ENCODE results near the gene KLRC2. TPM values are rescaled to one million over a fixed set of nuclear protein-coding genes. Genes with fewer than 3 reads are reported as not detected.
"Not testable (repeated sequence)": the region's sequence is repeated elsewhere in the genome, so short reads cannot be mapped to it uniquely, and the experiment has no call there.

The KLRC2 gene
- total RNA-seq: 1 to 10 TPM in 1 of 2 donors, under 1 TPM in 1; 0.89 to 1.7 TPM
- long read RNA-seq, partial matches to known transcripts: 1 of 1 reads
- long read RNA-seq, other reads (novel, unspliced or antisense): 0 of 1 reads

GRCh38 chr12:10435816-10436215 lies at the start of gene KLRC2:
Gene KLRC2, minus strand, starts transcription at chr12:10436010. Its CDS starts 24 bp downstream, at chr12:10435986.
- DNase-seq (peak; percentile 23 to 41), ATAC-seq (peak; percentile 85)
- intact Hi-C loops (cut with DNase I, micrococcal nuclease): not testable (repeated sequence)

DNA sequence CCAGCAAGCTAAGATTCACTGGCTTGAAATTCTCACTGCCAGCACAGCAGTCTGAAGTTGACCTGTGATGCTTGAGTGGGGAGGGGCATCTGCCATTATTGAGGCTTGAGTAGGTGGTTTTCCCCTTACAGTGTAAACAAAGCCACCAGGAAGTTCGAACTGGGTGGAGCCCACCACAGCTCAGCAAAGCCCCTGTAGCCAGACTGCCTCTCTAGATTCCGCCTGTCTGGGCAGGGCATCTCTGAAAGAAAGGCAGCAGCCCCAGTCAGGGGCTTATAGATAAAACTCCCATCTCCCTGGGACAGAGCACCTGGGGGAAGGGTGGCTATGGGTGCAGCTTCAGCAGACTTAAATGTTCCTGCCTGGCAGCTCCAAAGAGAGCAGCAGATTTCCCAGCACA lies 46.1 kb upstream of the KLRC2 start:
- intact Hi-C loops (cut with DNase I, micrococcal nuclease); DNase-seq: not testable (repeated sequence)

GRCh38 chr12:10472808-10473207 lies 37.0 kb upstream of the KLRC2 start:
- intact Hi-C loops (cut with DNase I, micrococcal nuclease); ATAC-seq; DNase-seq: not testable (repeated sequence)

More for the DNA sequence above, 46.1 kb upstream of the KLRC2 start:
- ATAC-seq: not testable (repeated sequence)

GRCh38 chr12:10469701-10470100 lies 33.9 kb upstream of the KLRC2 start:
- intact Hi-C loops (cut with DNase I, micrococcal nuclease): no loop called here
- DNase-seq (no peak), ATAC-seq (no peak)

- intact Hi-C loops (cut with DNase I, micrococcal nuclease): no loop called here
- DNase-seq: no peak
- ATAC-seq: no peak
Observed at GRCh38 chr12:10466311-10466710, 30.5 kb upstream of the KLRC2 start.

DNA sequence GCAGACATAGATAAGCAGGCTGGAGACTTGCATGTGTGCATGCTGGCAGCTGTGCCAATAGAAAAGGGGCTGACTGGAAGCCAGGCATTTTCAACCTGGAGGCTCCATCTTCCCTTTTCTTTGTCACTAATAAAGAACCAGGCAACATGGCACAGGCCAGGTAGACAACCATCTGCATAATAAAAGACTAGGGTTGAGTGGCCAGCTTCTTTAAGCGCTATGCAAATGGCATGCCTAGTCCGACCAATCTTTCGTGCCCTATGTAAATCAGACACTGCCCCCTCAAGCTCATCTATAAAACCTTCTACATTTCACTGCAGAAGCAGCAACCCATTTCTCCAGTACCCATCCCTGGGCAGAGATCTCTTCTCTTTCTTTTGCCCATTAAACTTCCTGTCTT lies 21.9 kb upstream of the KLRC2 start:
- ATAC-seq: no peak
- no peak for DNase-seq
- intact Hi-C loops (cut with DNase I, micrococcal nuclease): no loop called here

DNA sequence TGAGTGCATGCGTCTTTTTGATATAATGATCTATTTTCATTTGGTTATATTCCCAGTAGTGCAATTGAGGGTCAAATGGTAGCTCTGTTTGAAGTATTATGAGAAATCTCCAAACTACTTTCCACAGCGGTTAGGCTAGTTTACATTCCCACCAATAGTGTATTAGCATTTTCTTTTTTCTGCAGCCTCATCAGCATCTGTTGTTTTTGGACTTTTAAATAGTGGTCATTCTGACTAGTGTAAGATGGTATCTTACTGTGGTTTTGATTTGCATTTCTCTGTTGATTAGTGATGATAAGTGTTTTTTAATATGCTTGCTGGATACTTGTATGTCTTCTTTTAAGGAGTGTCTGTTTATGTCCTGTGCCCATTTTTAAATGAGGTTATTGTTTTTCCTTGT lies 21.0 kb upstream of the KLRC2 start:
- intact Hi-C loops (cut with DNase I, micrococcal nuclease): no loop called here
- ATAC-seq: no peak
- no peak for DNase-seq

GRCh38 chr12:10455766-10456165 lies 20.0 kb upstream of the KLRC2 start:
- intact Hi-C loops (cut with DNase I, micrococcal nuclease): no loop called here
- ATAC-seq (no peak), DNase-seq (no peak)

- DNase-seq (no peak), ATAC-seq (no peak)
- intact Hi-C loops (cut with DNase I, micrococcal nuclease): no loop called here
Observed at GRCh38 chr12:10454531-10454930, 18.7 kb upstream of the KLRC2 start.

GRCh38 chr12:10453156-10453555 lies 17.3 kb upstream of the KLRC2 start, which contains the start of gene KLRC1:
Gene KLRC1, minus strand, starts transcription at chr12:10453377. Its CDS starts 2,221 bp downstream, at chr12:10451156.
- intact Hi-C loops (cut with DNase I, micrococcal nuclease): no loop called here
- DNase-seq (no peak), ATAC-seq (peak; percentile 98)

DNA sequence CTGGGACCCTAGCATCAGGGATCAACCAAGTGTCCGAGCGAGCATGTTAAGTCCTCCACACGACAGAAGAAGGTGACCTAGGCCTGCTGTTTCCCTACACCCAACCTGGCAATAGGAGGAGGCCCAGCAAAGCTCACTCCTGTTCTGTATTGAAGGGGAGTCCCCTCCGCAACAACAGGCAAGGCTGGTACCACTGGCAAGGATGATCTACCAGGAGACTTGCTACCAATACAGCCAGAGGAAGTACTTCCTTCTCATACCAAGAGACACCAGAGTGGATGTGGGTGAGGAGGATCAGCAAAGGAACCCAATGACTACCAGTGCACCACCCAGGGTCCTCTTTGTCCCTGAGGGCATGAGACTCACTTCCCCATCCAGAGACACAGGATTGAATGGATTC lies 12.4 kb upstream of the KLRC2 start:
- DNase-seq (no peak), ATAC-seq (no peak)
- intact Hi-C loops (cut with DNase I, micrococcal nuclease): no loop called here

GRCh38 chr12:10446052-10446451 lies 10.2 kb upstream of the KLRC2 start:
- intact Hi-C loops (cut with DNase I, micrococcal nuclease); ATAC-seq; DNase-seq: not testable (repeated sequence)

DNA sequence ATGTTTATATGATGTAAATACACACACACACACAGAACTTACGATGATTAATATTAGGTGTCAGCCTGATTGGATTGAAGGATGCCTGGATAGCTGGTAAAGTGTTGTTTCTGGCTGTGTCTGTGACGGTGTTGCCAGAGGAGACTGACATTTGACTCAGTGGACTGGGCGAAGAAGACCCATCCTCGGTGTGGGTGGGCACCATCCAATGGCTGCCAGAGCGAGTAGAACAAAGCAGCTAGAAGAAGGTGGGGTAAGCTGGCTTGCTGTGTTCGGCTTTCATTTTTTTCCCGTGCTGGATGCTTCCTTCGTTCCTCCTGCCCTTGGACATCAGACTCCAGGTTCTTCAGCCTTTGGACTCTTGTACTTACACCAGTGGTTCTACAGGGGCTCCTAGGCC lies 5.3 kb upstream of the KLRC2 start:
- intact Hi-C loops (cut with DNase I, micrococcal nuclease); DNase-seq; ATAC-seq: not testable (repeated sequence)

GRCh38 chr12:10439608-10440274 lies 3.9 kb upstream of the KLRC2 start:
- ATAC-seq: peak; percentile 59
- intact Hi-C loops (cut with DNase I, micrococcal nuclease); DNase-seq: not testable (repeated sequence)

- ATAC-seq; intact Hi-C loops (cut with DNase I, micrococcal nuclease); DNase-seq: not testable (repeated sequence)
Observed at GRCh38 chr12:10437601-10438000, 1.8 kb upstream of the KLRC2 start.

GRCh38 chr12:10430623-10431022 lies 5.2 kb downstream of the KLRC2 start:
- intact Hi-C loops (cut with DNase I, micrococcal nuclease); ATAC-seq; DNase-seq: not testable (repeated sequence)

DNA sequence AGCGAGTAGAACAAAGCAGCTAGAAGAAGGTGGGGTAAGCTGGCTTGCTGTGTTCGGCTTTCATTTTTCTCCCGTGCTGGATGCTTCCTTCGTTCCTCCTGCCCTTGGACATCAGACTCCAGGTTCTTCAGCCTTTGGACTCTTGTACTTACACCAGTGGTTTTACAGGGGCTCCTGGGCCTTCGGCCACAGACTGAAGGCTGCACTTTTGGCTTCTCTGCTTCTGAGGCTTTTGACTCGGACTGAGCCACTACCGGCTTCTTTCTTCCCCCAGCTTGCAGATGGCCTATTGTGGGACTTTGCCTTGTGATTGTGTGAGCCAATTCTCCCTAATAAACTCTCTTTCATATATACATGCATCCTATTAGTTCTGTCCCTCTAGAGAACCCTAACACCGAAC lies 9.9 kb downstream of the KLRC2 start:
- intact Hi-C loops (cut with DNase I, micrococcal nuclease); ATAC-seq; DNase-seq: not testable (repeated sequence)

- intact Hi-C loops (cut with DNase I, micrococcal nuclease); DNase-seq: not testable (repeated sequence)
- peak; percentile 51 for ATAC-seq
Observed at GRCh38 chr12:10424260-10424899, 11.4 kb downstream of the KLRC2 start.

DNA sequence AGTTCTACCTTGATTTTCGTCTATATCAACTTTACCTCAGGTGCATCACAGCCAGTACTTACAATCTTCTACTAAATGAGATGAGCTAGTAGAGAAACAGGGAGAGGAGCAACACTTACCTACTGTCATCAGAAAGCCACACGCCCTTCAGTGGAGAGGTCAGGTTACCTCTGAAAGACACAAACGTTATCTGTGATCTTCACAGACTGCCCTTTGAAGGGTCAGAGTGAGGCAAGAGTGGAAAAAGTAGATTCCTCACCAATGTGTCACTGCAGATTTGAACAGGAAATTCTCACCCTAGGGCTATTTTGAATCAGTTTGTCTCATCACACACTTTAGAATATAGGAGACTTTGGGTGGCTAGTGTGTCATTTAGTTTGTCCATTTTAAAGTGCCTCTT lies 13.7 kb downstream of the KLRC2 start:
- ATAC-seq; DNase-seq; intact Hi-C loops (cut with DNase I, micrococcal nuclease): not testable (repeated sequence)

DNA sequence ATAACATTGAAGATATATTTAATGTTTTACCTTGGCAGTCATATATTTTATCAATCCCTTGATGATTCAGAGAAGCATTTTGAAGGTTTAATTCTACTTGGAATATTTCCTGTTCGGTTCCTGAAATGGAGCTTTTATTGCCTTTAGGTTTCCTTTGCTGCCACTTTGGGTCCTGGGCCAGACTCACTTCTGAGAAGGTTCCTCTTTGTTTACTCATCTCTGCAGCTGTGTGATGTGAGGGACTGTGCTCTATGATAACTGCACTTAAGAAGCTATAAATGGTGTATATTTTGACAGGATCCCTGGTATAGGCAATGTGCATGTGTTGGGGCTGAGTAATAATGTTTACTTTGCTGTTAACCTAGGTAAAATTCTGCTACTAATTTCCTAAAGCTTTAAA lies 15.5 kb downstream of the KLRC2 start, which contains the start of gene KLRC3:
Gene KLRC3 (minus strand): TSS at position 262 of the 400 bp plus-strand sequence. CDS start 45 bp downstream, at position 217.
- intact Hi-C loops (cut with DNase I, micrococcal nuclease); DNase-seq: not testable (repeated sequence)
- ATAC-seq: peak; percentile 67
